ENCODE data around the gene S1PR2. TPM values are rescaled to one million over a fixed set of nuclear protein-coding genes. Genes with fewer than 3 reads are reported as not detected.
A peak's percentile ranks its signal among the peaks of the same experiment; 100 is the strongest.

Gene S1PR2
- total and polyA plus RNA-seq, 9 of the 15 experiments (the other 6 are each of a cell fraction or from before 2014, with no cell fraction given) = 1.5 to 3.9 (median 2.0) TPM

DNA sequence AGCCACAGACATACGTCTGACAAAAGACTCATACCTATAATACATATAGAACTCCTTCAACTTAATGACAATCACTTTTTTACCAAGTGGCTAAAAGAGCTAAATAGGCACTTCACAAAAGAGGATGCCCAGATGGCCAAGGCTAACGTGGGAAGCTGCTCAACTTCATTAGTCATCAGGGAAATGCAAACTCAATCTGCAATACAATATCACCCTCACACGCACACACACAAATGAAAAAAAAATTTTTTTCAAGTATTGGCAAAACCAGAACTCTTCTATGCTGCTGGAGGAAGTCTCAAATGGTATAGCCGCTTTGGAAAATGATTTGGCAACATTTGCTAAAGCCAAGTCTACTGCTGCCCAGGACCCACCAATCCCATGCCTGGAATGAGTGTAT is 21.8 kb downstream of the S1PR2 start:
- Histone ChIP-seq H3K9me1 (ENCODE audit: control insufficient read depth, insufficient read depth, low read length) (no peaks in the 10 kb centered on the region), H3K9ac (ENCODE audit: insufficient read depth in 1 of 2, low read depth in 2 of 2, low read length in 2 of 2) (no peak overlapping the region), H3K9me3 (replicated peaks; ENCODE audit: control insufficient read depth, insufficient read depth, low read depth, low read length) (peaks cover 5% of the 10 kb centered on the region), H3K4me1 (replicated peaks in 1 of 2; ENCODE audit: control insufficient read depth in 2 of 2, insufficient read depth in 2 of 2, low read length in 2 of 2) (no peaks in the 10 kb centered on the region; a peak in 1 of 5 replicates), H4K20me1 (replicated peaks; ENCODE audit: control insufficient read depth, insufficient read depth, low read length) (no peaks in the 10 kb centered on the region), H3K79me2 (ENCODE audit: control insufficient read depth, insufficient read depth, low read length) (no peaks in the 10 kb centered on the region), H2AFZ (ENCODE audit: low read depth, low read length) (no peak overlapping the region), H3K27me3 (ENCODE audit: control insufficient read depth in 2 of 2, insufficient read depth in 2 of 2, low read length in 2 of 2) (peaks cover 0 to 5% of the 10 kb centered on the region in 2 experiments; a peak in 3 of 5 replicates), H3K27ac (ENCODE audit: extremely low read depth, low read depth, low read length) (no peak overlapping the region), H3K36me3 (ENCODE audit: control insufficient read depth, insufficient read depth, low read length) (no peaks in the 10 kb centered on the region), H3K4me2 (ENCODE audit: insufficient read depth, low read length) (no peak overlapping the region), H3K4me3 (no peak overlapping the region)
- peak; percentile 42 for FAIRE-seq
- TF ChIP-seq, protein P1, sequence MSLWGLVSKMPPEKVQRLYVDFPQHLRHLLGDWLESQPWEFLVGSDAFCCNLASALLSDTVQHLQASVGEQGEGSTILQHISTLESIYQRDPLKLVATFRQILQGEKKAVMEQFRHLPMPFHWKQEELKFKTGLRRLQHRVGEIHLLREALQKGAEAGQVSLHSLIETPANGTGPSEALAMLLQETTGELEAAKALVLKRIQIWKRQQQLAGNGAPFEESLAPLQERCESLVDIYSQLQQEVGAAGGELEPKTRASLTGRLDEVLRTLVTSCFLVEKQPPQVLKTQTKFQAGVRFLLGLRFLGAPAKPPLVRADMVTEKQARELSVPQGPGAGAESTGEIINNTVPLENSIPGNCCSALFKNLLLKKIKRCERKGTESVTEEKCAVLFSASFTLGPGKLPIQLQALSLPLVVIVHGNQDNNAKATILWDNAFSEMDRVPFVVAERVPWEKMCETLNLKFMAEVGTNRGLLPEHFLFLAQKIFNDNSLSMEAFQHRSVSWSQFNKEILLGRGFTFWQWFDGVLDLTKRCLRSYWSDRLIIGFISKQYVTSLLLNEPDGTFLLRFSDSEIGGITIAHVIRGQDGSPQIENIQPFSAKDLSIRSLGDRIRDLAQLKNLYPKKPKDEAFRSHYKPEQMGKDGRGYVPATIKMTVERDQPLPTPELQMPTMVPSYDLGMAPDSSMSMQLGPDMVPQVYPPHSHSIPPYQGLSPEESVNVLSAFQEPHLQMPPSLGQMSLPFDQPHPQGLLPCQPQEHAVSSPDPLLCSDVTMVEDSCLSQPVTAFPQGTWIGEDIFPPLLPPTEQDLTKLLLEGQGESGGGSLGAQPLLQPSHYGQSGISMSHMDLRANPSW (CRISPR knock-in tag; IDR thresholded peaks at IDR 0.05) = no peak
- TF ChIP-seq ZNF41 (CRISPR knock-in tag; conservative IDR thresholded peaks at IDR 0.05) (no peak), NCOA4 (IDR thresholded peaks at IDR 0.05; ENCODE audit: partially characterized antibody) (no peak), EP300 (IDR thresholded peaks at IDR 0.05; ENCODE audit: low read length) (no peak), PCBP1 (IDR thresholded peaks at IDR 0.05; ENCODE audit: low read depth, low read length, poor library complexity, severe bottlenecking) (no peak), FOS (IDR thresholded peaks at IDR 0.05; ENCODE audit: extremely low read depth, insufficient read length) (no peak), ZNF197 (CRISPR knock-in tag; IDR thresholded peaks at IDR 0.05; ENCODE audit: low read depth) (no peak), HDAC1 (IDR thresholded peaks at IDR 0.05) (no peak), MAFG (tag; conservative IDR thresholded peaks at IDR 0.05) (no peak), U2AF1 (optimal IDR thresholded peaks at IDR 0.05; ENCODE audit: low read depth, low read length) (no peak), ESRRB (CRISPR knock-in tag; IDR thresholded peaks at IDR 0.05; ENCODE audit: borderline replicate concordance) (no peak), TGIF2 (CRISPR knock-in tag; IDR thresholded peaks at IDR 0.05) (no peak)
- TF ChIP-seq, protein P2, sequence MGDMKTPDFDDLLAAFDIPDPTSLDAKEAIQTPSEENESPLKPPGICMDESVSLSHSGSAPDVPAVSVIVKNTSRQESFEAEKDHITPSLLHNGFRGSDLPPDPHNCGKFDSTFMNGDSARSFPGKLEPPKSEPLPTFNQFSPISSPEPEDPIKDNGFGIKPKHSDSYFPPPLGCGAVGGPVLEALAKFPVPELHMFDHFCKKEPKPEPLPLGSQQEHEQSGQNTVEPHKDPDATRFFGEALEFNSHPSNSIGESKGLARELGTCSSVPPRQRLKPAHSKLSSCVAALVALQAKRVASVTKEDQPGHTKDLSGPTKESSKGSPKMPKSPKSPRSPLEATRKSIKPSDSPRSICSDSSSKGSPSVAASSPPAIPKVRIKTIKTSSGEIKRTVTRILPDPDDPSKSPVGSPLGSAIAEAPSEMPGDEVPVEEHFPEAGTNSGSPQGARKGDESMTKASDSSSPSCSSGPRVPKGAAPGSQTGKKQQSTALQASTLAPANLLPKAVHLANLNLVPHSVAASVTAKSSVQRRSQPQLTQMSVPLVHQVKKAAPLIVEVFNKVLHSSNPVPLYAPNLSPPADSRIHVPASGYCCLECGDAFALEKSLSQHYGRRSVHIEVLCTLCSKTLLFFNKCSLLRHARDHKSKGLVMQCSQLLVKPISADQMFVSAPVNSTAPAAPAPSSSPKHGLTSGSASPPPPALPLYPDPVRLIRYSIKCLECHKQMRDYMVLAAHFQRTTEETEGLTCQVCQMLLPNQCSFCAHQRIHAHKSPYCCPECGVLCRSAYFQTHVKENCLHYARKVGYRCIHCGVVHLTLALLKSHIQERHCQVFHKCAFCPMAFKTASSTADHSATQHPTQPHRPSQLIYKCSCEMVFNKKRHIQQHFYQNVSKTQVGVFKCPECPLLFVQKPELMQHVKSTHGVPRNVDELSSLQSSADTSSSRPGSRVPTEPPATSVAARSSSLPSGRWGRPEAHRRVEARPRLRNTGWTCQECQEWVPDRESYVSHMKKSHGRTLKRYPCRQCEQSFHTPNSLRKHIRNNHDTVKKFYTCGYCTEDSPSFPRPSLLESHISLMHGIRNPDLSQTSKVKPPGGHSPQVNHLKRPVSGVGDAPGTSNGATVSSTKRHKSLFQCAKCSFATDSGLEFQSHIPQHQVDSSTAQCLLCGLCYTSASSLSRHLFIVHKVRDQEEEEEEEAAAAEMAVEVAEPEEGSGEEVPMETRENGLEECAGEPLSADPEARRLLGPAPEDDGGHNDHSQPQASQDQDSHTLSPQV (IDR thresholded peaks at IDR 0.05) = no peak
- TF ChIP-seq, protein P3, sequence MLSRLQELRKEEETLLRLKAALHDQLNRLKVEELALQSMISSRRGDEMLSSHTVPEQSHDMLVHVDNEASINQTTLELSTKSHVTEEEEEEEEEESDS (CRISPR knock-in tag; IDR thresholded peaks at IDR 0.05) = no peak
- TF ChIP-seq, protein P4, sequence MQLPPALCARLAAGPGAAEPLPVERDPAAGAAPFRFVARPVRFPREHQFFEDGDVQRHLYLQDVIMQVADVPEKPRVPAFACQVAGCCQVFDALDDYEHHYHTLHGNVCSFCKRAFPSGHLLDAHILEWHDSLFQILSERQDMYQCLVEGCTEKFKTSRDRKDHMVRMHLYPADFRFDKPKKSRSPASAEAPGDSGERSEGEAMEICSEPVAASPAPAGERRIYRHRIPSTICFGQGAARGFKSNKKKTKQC (CRISPR knock-in tag; IDR thresholded peaks at IDR 0.05) = no peak
- no TSS peak for BruUV-seq (replicated peaks)
- DNase-seq (ENCODE audit: extremely low read depth in 1 of 4, low spot score in 3 of 4) = no peak
- ChIA-PET POLR2A (interaction anchor here (0.6 to 1.3 kb wide), 2 partner anchors 8 to 128 kb away, joined by 3 to 4 read pairs; no protein-coding TSS in a partner anchor), CTCF (ENCODE audit: low intra/inter-chr PET ratio) (no interaction called here)
- 9% methylated on average over 4 of the region's 4 CpGs for WGBS (ENCODE audit: insufficient coverage, low coverage, missing lambda C conversion rate)
- ATAC-seq = no peak
- intact Hi-C loops (cut with micrococcal nuclease) (no loop called here), in situ Hi-C loops (cut with MboI) (no loop called here)

Data from K562 (cell line).